SK-N-SH (cell line): ENCODE results near the gene CTTNBP2NL. TPM values are rescaled to one million over a fixed set of nuclear protein-coding genes. Genes with fewer than 3 reads are reported as not detected.
A peak's percentile ranks its signal among the peaks of the same experiment; 100 is the strongest.

Source experiments
- CTCF ChIA-PET: fragments of 300-600, 350-600 bp; formaldehyde crosslinking; extraction: SDS; loops from one replicate; lab custom pipeline; 2021; lab: Yijun Ruan, JAX
- POLR2A ChIA-PET: fragments of 350-600 bp; sonication (Branson Sonifier 250); formaldehyde crosslinking; extraction: SDS; loops from one replicate; lab custom pipeline; 2020; ENCODE audit warnings: antibody characterized with exemption, inconsistent platforms; lab: Yijun Ruan, JAX
- DNase-seq: peaks from one replicate; pipeline ENCODE4 v3.0.0; 2012
- H2AFZ ChIP-seq: fragments of 200-600 bp; sonication (generic); 2 replicates; pipeline ENCODE4 v1.8.1; 2016; ENCODE audit warnings: antibody characterized with exemption, mild to moderate bottlenecking, low read depth
- H3F3A ChIP-seq: fragments of 200-600 bp; sonication (generic); replicated peaks from 2 replicates; pipeline ENCODE3; 2016; ENCODE audit warnings: antibody characterized with exemption, mild to moderate bottlenecking; ENCODE audit not compliant: insufficient read depth
- H3K27ac ChIP-seq, 2 experiments: fragments of 200-500 bp in 1 of 2; fragments of 200-600 bp in 1 of 2; sonication (Bioruptor generic) in 1 of 2; sonication (generic), shearing (Covaris generic) in 1 of 2; 2 replicates each; pipeline versions ENCODE4 v1.5.1 to v1.6.1; 2014 to 2016; ENCODE audit warnings: low read depth in 2 of 2, inconsistent platforms in 1 of 2, low read length in 1 of 2, mild to moderate bottlenecking in 1 of 2, mixed read lengths in 1 of 2
- H3K27me3 ChIP-seq: fragments of 200-600 bp; sonication (generic), shearing (Covaris generic); 2 replicates; pipeline ENCODE4 v1.6.1; 2016; ENCODE audit warnings: mixed run types; ENCODE audit not compliant: insufficient read depth
- H3K36me3 ChIP-seq, 2 experiments: fragments of 200-500 bp in 1 of 2; fragments of 200-600 bp in 1 of 2; sonication (Bioruptor generic) in 1 of 2; sonication (generic) in 1 of 2; replicated peaks in 1 of 2; 2 replicates each; pipeline versions ENCODE3 to v1.5.1; 2014 to 2016; ENCODE audit warnings: low read length in 1 of 2, mild to moderate bottlenecking in 1 of 2; ENCODE audit not compliant: insufficient read depth in 2 of 2, control insufficient read depth in 1 of 2
- H3K4me1 ChIP-seq, 2 experiments: fragments of 200-500 bp in 1 of 2; fragments of 200-600 bp in 1 of 2; sonication (Bioruptor generic) in 1 of 2; sonication (generic), shearing (Covaris generic) in 1 of 2; 2 replicates each; pipeline versions ENCODE4 v1.5.1 to v1.6.1; 2014 to 2016; ENCODE audit warnings: low read depth in 1 of 2, low read length in 1 of 2, mixed run types in 1 of 2; ENCODE audit not compliant: insufficient read depth in 2 of 2, control insufficient read depth in 1 of 2
- H3K4me2 ChIP-seq: fragments of 200-600 bp; sonication (generic), shearing (Covaris generic); 2 replicates; pipeline ENCODE4 v1.6.1; 2017; ENCODE audit warnings: mixed run types
- H3K4me3 ChIP-seq, 2 experiments: fragments of 200-500 bp in 1 of 2; fragments of 200-600 bp in 1 of 2; sonication (Bioruptor generic) in 1 of 2; sonication (generic), shearing (Covaris generic) in 1 of 2; 2 replicates each; pipeline versions ENCODE4 v1.5.1 to v1.8.1; 2014 to 2016; ENCODE audit warnings: low read depth in 2 of 2, inconsistent platforms in 1 of 2, low read length in 1 of 2, mild to moderate bottlenecking in 1 of 2, mixed read lengths in 1 of 2, moderate library complexity in 1 of 2
- H3K79me2 ChIP-seq: fragments of 200-600 bp; sonication (generic); 2 replicates; pipeline ENCODE4 v1.8.1; 2017; ENCODE audit warnings: mild to moderate bottlenecking; ENCODE audit not compliant: insufficient read depth
- H3K9ac ChIP-seq: fragments of 200-600 bp; sonication (generic); 2 replicates; pipeline ENCODE4 v1.6.1; 2017; ENCODE audit warnings: mixed run types
- H3K9me2 ChIP-seq: fragments of 200-600 bp; sonication (generic); 2 replicates; pipeline ENCODE4 v1.6.1; 2017; ENCODE audit warnings: mixed run types
- H3K9me3 ChIP-seq: fragments of 200-600 bp; sonication (generic); 2 replicates; pipeline ENCODE4 v1.6.1; 2017; ENCODE audit warnings: mixed run types, mild to moderate bottlenecking, moderate library complexity
- H4K20me1 ChIP-seq: fragments of 200-600 bp; sonication (generic); 2 replicates; pipeline ENCODE4 v1.6.1; 2017; ENCODE audit warnings: mild to moderate bottlenecking, mixed run types; ENCODE audit not compliant: insufficient read depth
- EP300 ChIP-seq, 2 experiments: IDR thresholded peaks; 2 replicates each; pipeline versions ENCODE4 v1.4.0 to v1.6.1; 2012; ENCODE audit warnings: borderline replicate concordance in 1 of 2, low read depth in 1 of 2, low read length in 1 of 2
- FOSL2 ChIP-seq: IDR thresholded peaks from 2 replicates; pipeline ENCODE4 v1.4.0; 2012; ENCODE audit warnings: low read depth, mild to moderate bottlenecking, moderate library complexity, borderline replicate concordance
- FOXM1 ChIP-seq: IDR thresholded peaks from 2 replicates; pipeline ENCODE4 v1.4.0; 2012; ENCODE audit warnings: low read depth, mild to moderate bottlenecking
- GABPA ChIP-seq: IDR thresholded peaks from 2 replicates; pipeline ENCODE4 v1.4.0; 2012; ENCODE audit warnings: low read depth, mild to moderate bottlenecking
- POLR2AphosphoS5 ChIP-seq: IDR thresholded peaks from 2 replicates; pipeline ENCODE4 v1.6.1; 2012; ENCODE audit warnings: low read depth, low read length
- REST ChIP-seq: IDR thresholded peaks from 2 replicates; pipeline ENCODE4 v1.6.1; 2012; ENCODE audit warnings: mild to moderate bottlenecking, low read depth, low read length, moderate library complexity
- RFX5 ChIP-seq: IDR thresholded peaks from 2 replicates; pipeline ENCODE4 v1.6.1; 2012; ENCODE audit warnings: mild to moderate bottlenecking, improper control_type of control experiment, low read length
- SIN3A ChIP-seq: IDR thresholded peaks from 2 replicates; pipeline ENCODE4 v1.6.1; 2012; ENCODE audit warnings: low read depth, mild to moderate bottlenecking, low read length, moderate library complexity, borderline replicate concordance
- SMC3 ChIP-seq: IDR thresholded peaks from 2 replicates; pipeline ENCODE4 v1.6.1; 2012; ENCODE audit warnings: low read depth, low read length, improper control_type of control experiment
- TCF12 ChIP-seq: IDR thresholded peaks from 2 replicates; pipeline ENCODE4 v1.4.0; 2012
- TEAD4 ChIP-seq: IDR thresholded peaks from 2 replicates; pipeline ENCODE4 v1.4.0; 2012; ENCODE audit warnings: mild to moderate bottlenecking, borderline replicate concordance; ENCODE audit not compliant: insufficient read depth
- WGBS: methylation state at CpG from one replicate; pipeline ENCODE4 v1.1.6; 2017; ENCODE audit warnings: low lambda C conversion rate; 5-methylcytosine and 5-hydroxymethylcytosine counted together
- polyA plus RNA-seq, 3 experiments: library from polyadenylated mRNA; depleted of rRNA; stranded (reverse); fragments of >200 nt; gene quantifications; 2 replicates each; pipeline ENCODE4 v1.2.3, GENCODE V29; 2012
- TF ChIP-seq, protein P1 (sequence below): IDR thresholded peaks from 2 replicates; pipeline ENCODE4 v1.4.0; 2012; ENCODE audit warnings: low read depth, borderline replicate concordance

Gene CTTNBP2NL
- polyA plus RNA-seq, 1 of the 3 experiments (the other 2 are of a cell fraction), result 4.9 TPM

- TF ChIP-seq REST (no peak), POLR2AphosphoS5 (no peak), FOXM1 (no peak), RFX5 (no peak), SMC3 (no peak), TCF12 (no peak), GABPA (no peak), FOSL2 (no peak), TEAD4 (no peak), EP300 (IDR thresholded peaks at IDR 0.05; ENCODE audit: borderline replicate concordance in 1 of 2, low read depth in 1 of 2, low read length in 1 of 2) (no peak)
- TF ChIP-seq, protein P1, sequence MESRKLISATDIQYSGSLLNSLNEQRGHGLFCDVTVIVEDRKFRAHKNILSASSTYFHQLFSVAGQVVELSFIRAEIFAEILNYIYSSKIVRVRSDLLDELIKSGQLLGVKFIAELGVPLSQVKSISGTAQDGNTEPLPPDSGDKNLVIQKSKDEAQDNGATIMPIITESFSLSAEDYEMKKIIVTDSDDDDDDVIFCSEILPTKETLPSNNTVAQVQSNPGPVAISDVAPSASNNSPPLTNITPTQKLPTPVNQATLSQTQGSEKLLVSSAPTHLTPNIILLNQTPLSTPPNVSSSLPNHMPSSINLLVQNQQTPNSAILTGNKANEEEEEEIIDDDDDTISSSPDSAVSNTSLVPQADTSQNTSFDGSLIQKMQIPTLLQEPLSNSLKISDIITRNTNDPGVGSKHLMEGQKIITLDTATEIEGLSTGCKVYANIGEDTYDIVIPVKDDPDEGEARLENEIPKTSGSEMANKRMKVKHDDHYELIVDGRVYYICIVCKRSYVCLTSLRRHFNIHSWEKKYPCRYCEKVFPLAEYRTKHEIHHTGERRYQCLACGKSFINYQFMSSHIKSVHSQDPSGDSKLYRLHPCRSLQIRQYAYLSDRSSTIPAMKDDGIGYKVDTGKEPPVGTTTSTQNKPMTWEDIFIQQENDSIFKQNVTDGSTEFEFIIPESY, result no peak
These were observed 8.2 kb upstream of the CTTNBP2NL start (continued) for GRCh38 chr1:112387807-112388206.

GRCh38 chr1:112388436-112388835 is 7.6 kb upstream of the CTTNBP2NL start:
- Histone ChIP-seq H3K79me2 (peaks cover 6% of the 10 kb centered on the region; the same call in 1 of the 2 replicates), H2AFZ (peak overlapping the region; percentile 87; the same call in 1 of the 2 replicates), H3K27ac (peak overlapping the region in 1 of 2 experiments; percentile 53; a peak in 2 of 4 replicates), H3K4me1 (peaks cover 4 to 12% of the 10 kb centered on the region in 2 experiments; a peak in 3 of 4 replicates), H3K9me2 (no peaks in the 10 kb centered on the region), H4K20me1 (no peaks in the 10 kb centered on the region), H3K4me3 (no peak overlapping the region; a peak in 1 of 4 replicates), H3K36me3 (no peaks in the 10 kb centered on the region), H3K4me2 (peak overlapping the region; percentile 67), H3F3A (peaks cover 10% of the 10 kb centered on the region), H3K9ac (peak overlapping the region; percentile 23; the same call in 1 of the 2 replicates), H3K27me3 (no peaks in the 10 kb centered on the region), H3K9me3 (no peaks in the 10 kb centered on the region)
- no peak for DNase-seq
- WGBS, result 33% methylated on average over 3 of the region's 3 CpGs
- CTCF ChIA-PET, result interaction anchor here (0.6 to 4.4 kb wide), 5 partner anchors 18 to 79 kb away, joined by 3 to 154 read pairs (median 5); no protein-coding TSS in a partner anchor
- POLR2A ChIA-PET, result no interaction called here
- no peak for TF ChIP-seq SIN3A
